RWPE2 (cell line): ENCODE data around the gene MAP3K8.

Experiments
- ATAC-seq: fragments of 200-7000 bp; cut with Tn5 transposase; 3 replicates; pipeline ENCODE4 v1.9.1; 2021; ENCODE audit warnings: low read depth
- DNase-seq: peaks from one replicate; pipeline ENCODE4 v3.0.0-alpha.2; 2020; ENCODE audit warnings: low spot score
- H3K27ac ChIP-seq: fragments of 450-650 bp; 2 replicates; pipeline ENCODE4 v1.5.1; 2017; ENCODE audit warnings: mild to moderate bottlenecking; ENCODE audit not compliant: poor library complexity, severe bottlenecking
- H3K27me3 ChIP-seq: fragments of 250-450 bp; sonication (Bioruptor Pico); 2 replicates; pipeline ENCODE4 v1.5.1; 2021; ENCODE audit warnings: mild to moderate bottlenecking, moderate library complexity; ENCODE audit not compliant: insufficient read depth, poor library complexity, severe bottlenecking
- H3K36me3 ChIP-seq: fragments of 250-450 bp; sonication (Bioruptor Pico); 2 replicates; pipeline ENCODE4 v1.5.1; 2020; ENCODE audit warnings: low read depth, mild to moderate bottlenecking, moderate library complexity
- H3K4me1 ChIP-seq: fragments of 250-450 bp; sonication (Bioruptor Pico); 2 replicates; pipeline ENCODE4 v1.5.1; 2021; ENCODE audit warnings: mild to moderate bottlenecking, moderate library complexity; ENCODE audit not compliant: insufficient read depth, poor library complexity, severe bottlenecking
- H3K4me3 ChIP-seq: fragments of 250-450 bp; sonication (Bioruptor Pico); 2 replicates; pipeline ENCODE4 v1.5.1; 2021; ENCODE audit warnings: mild to moderate bottlenecking, moderate library complexity; ENCODE audit not compliant: severe bottlenecking
- H3K9me3 ChIP-seq: fragments of 250-450 bp; sonication (Bioruptor Pico); 2 replicates; pipeline ENCODE4 v1.5.1; 2021; ENCODE audit warnings: mild to moderate bottlenecking, moderate library complexity; ENCODE audit not compliant: severe bottlenecking
- CTCF ChIP-seq: fragments of 450-650 bp; IDR thresholded peaks from one replicate; pipeline ENCODE4 v1.5.1; 2017; ENCODE audit warnings: mild to moderate bottlenecking, moderate library complexity; ENCODE audit not compliant: poor library complexity, severe bottlenecking

The MAP3K8 gene

DNA sequence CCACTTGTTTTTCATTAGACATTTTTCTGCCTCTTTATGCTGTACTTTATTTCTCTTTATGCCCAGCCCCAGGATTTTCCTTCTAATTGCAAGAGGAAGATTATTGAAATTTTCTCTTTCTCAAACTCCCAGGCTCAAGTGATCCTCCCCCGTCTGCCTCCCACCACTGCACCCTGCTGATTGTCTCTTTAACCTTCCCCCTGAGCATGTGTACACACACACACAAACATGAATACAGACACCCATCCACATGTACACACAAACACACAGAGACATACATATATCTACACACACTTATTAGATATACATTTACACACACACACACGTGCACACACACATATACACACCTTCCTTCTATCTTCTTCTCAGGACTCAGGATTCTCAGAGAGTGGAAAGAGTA, 37.3 kb upstream of the MAP3K8 start:
- Histone ChIP-seq H3K9me3 (no peaks in the 10 kb centered on the region), H3K27ac (no peak overlapping the region), H3K4me1 (no peaks in the 10 kb centered on the region), H3K36me3 (no peaks in the 10 kb centered on the region), H3K4me3 (no peak overlapping the region), H3K27me3 (no peaks in the 10 kb centered on the region)
- DNase-seq (no peak), ATAC-seq (no peak)
- no peak for TF ChIP-seq CTCF

- DNase-seq, result no peak
- Histone ChIP-seq H3K9me3 (no peaks in the 10 kb centered on the region), H3K4me1 (no peaks in the 10 kb centered on the region), H3K4me3 (no peak overlapping the region), H3K27ac (no peak overlapping the region), H3K36me3 (no peaks in the 10 kb centered on the region), H3K27me3 (no peaks in the 10 kb centered on the region)
- no peak for ATAC-seq
- no peak for TF ChIP-seq CTCF
Observed at GRCh38 chr10:30398193-30398592, 35.8 kb upstream of the MAP3K8 start.

DNA sequence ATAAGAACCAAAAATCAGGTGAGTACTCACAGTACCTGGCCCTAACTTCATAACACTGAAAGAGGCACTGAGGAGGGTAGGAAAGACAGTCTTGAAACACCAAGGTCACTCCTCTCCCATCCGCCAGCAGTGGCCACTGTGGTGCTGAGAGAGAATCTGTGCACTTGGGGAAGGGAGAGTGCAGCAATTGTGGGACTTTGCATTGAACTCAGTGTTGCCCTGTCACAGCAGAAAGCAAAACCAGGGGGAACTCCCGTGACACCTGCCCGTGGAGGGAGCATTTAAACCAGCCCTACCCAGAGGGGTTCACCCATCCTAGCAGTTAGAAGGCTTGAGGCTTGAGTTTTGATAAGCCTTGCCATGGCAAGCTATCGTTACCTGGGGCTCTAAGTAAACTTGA, 35.2 kb upstream of the MAP3K8 start:
- no peak overlapping the region for H3K27ac ChIP-seq
- no peaks in the 10 kb centered on the region for H3K4me1 ChIP-seq
- H3K36me3 ChIP-seq, result no peaks in the 10 kb centered on the region
- DNase-seq (no peak), ATAC-seq (no peak)
- no peak overlapping the region for H3K4me3 ChIP-seq
- H3K9me3 ChIP-seq, result no peaks in the 10 kb centered on the region
- TF ChIP-seq CTCF, result no peak
- H3K27me3 ChIP-seq, result no peaks in the 10 kb centered on the region

GRCh38 chr10:30403494-30403893, 30.5 kb upstream of the MAP3K8 start:
- H3K4me1 ChIP-seq, result no peaks in the 10 kb centered on the region
- H3K27ac ChIP-seq, result no peak overlapping the region
- no peak for DNase-seq
- no peak overlapping the region for H3K4me3 ChIP-seq
- no peaks in the 10 kb centered on the region for H3K36me3 ChIP-seq
- ATAC-seq, result no peak
- H3K27me3 ChIP-seq, result no peaks in the 10 kb centered on the region
- no peaks in the 10 kb centered on the region for H3K9me3 ChIP-seq
- TF ChIP-seq CTCF, result no peak

- DNase-seq (no peak), ATAC-seq (no peak)
- Histone ChIP-seq H3K36me3 (no peaks in the 10 kb centered on the region), H3K9me3 (no peaks in the 10 kb centered on the region), H3K4me1 (no peaks in the 10 kb centered on the region), H3K27ac (no peak overlapping the region), H3K27me3 (no peaks in the 10 kb centered on the region), H3K4me3 (no peak overlapping the region)
- no peak for TF ChIP-seq CTCF
Observed at GRCh38 chr10:30404540-30404939, 29.4 kb upstream of the MAP3K8 start.
